Hematopoietic multipotent progenitor cell treated with erythropoietin and hydrocortisone succinate and interleukin-3 and kit ligand, for 4 days (in vitro differentiated cells): ENCODE results near the gene ITPKC.
"Not testable (repeated sequence)": the region's sequence is repeated elsewhere in the genome, so short reads cannot be mapped to it uniquely, and the experiment has no call there.

Experiments used
- DNase-seq: peaks from one replicate; pipeline ENCODE4 v3.0.0-alpha.2; 2015

The ITPKC gene

GRCh38 chr19:40771101-40771862, 54.4 kb downstream of the ITPKC start:
- peak; percentile 53 for DNase-seq

GRCh38 chr19:40774916-40775631, 58.2 kb downstream of the ITPKC start, which contains the start of gene MIA:
TSS of gene MIA (plus strand) at chr19:40775521. CDS start at chr19:40775543, 22 bp downstream.
- no peak for DNase-seq

DNA sequence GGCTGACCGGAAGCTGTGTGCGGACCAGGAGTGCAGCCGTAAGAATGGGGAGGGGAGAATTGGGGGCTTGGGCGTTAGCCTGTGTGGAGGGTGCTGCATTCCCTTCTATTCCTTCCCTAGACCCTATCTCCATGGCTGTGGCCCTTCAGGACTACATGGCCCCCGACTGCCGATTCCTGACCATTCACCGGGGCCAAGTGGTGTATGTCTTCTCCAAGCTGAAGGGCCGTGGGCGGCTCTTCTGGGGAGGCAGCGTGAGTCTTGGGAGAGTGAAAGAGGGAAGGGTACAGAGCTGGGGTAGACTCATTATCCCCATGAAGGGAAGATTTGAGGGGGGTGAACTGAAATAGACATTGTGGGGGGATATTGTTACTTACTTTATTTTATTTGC, 58.7 kb downstream of the ITPKC start:
- DNase-seq, result no peak

DNA sequence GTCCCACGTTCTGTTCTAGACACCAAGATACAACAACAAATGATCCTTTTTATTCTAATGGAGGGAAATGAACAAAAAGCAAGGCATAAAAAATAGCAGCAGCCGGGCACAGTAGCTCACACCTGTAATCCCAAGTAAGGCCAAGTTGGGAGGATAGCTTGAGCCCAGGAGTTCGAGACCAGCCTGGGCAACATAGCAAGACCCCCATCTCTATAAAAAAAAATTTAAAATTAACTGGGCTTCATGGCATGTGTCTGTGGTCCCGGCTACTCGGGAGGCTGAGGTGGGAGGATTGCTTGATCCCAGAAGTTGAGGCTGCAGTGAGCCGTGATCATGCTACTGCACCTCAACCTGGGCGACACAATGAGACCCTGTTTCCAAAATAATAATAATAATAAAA, 59.5 kb downstream of the ITPKC start:
- no peak for DNase-seq

DNA sequence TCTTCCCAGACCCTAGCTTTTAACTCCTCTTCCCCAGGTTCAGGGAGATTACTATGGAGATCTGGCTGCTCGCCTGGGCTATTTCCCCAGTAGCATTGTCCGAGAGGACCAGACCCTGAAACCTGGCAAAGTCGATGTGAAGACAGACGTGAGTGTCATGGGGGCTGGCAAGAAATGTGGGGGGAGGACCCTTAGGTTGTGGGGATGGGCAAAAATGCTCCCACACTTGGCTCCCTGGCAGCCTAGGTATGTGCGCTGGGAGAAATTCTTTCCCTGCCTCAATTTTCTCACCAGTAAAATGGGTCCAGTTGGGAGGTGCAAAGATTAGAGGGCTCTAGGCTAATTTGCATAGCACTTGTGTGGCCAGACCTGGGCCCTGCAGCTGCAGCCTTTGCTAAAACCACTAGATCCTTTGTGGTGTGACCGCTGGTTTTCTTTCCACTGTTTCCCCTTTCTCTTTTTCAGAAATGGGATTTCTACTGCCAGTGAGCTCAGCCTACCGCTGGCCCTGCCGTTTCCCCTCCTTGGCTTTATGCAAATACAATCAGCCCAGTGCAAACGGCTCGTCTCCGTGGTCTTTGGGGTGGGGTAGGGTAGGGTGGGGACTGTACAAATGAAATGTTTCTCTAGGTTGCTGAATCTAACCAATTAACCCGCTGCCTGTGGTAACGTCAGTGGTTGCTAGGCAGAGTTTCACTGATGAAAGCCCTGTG, 60.2 kb downstream of the ITPKC start:
- peak; percentile 99 for DNase-seq

GRCh38 chr19:40777645-40777936, 60.7 kb downstream of the ITPKC start:
- no peak for DNase-seq

GRCh38 chr19:40777937-40778705, 61.2 kb downstream of the ITPKC start, which contains the start of gene RAB4B:
TSS of gene RAB4B (plus strand) at chr19:40778247. CDS start at chr19:40778376, 129 bp downstream.
- peak; percentile 100 for DNase-seq

- DNase-seq, result peak; percentile 46
Observed at GRCh38 chr19:40778706-40779284, 61.9 kb downstream of the ITPKC start.

GRCh38 chr19:40780582-40780981, 63.7 kb downstream of the ITPKC start:
- no peak for DNase-seq

DNA sequence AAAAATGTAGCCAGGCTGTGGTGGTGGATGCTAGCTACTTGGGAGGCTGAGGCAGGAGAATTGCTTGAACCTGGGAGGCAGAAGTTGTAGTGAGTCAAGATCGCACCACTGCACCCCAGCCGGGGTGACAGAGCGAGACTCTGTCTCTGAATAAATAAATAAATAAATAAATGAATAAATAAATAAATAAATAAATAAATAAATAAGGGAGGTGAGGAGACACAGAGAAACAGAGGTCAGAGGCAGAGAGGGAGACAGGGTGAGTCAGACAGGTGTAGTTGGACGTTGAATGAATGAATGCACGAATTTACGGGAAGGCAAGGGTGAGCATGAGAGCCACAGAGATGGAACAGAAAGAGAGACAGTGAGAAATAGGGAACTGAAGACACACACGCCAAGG, 64.2 kb downstream of the ITPKC start:
- no peak for DNase-seq

GRCh38 chr19:40783711-40784110, 66.8 kb downstream of the ITPKC start:
- DNase-seq, result no peak

DNA sequence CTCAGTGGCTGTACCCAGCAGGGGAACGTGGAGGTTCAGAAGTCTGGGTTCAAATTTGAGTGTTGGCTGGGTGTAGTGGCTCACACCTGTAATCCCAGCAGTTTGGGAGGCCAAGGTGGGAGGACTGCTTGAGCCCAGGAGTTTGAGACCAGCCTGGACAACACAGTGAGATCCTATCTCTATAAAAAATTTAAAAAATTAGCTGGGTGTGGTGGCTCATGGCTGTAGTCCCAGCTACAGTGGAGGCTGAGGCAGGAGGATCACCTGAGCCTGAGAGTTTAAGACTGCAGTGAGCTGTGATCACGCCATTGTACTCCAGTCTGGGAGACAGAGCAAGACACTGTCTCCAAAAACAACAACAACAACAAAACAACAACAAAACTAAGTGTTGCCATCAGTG, 67.2 kb downstream of the ITPKC start:
- DNase-seq, result not testable (repeated sequence)

DNA sequence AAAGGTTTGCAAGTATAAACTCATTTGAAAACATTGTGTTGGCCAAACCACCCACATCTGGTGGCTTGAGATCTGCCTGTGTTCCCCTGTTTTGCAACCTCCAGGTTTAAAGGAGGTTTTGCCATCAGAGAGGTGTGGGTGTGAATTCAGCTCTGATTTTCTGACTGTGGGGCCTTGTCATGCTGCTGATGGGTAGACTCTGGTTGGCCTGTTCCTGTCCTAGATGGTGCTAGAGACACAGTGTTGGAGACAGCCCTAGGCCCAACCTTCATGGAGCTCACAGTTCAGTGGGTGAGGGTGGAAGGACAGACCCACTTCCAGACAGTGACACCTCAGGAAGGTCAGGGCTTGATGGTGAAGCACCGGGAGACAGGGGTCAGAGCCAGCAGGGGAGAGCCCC, 68.6 kb downstream of the ITPKC start:
- no peak for DNase-seq

GRCh38 chr19:40786060-40787037, 69.4 kb downstream of the ITPKC start:
- DNase-seq, result no peak
